KOPT-K1 (cell line): Measurements from ENCODE around the gene SERPINI1.
"Not testable (repeated sequence)": the region's sequence is repeated elsewhere in the genome, so short reads cannot be mapped to it uniquely, and the experiment has no call there.

Experiments used
- H3K27ac ChIP-seq: fragments of 200-600 bp; sonication (generic); 2 replicates; pipeline ENCODE4 v1.5.1; 2016; ENCODE audit warnings: antibody characterized with exemption, mild to moderate bottlenecking, low read depth, low read length; ENCODE audit not compliant: poor library complexity, severe bottlenecking
- H3K36me3 ChIP-seq: fragments of 200-600 bp; sonication (generic); 2 replicates; pipeline ENCODE4 v1.5.1; 2017; ENCODE audit warnings: antibody characterized with exemption, mild to moderate bottlenecking, low read length, moderate library complexity; ENCODE audit not compliant: insufficient read depth
- H3K9me3 ChIP-seq: fragments of 200-600 bp; sonication (generic); 2 replicates; pipeline ENCODE4 v1.5.1; 2017; ENCODE audit warnings: antibody characterized with exemption, low read length, mild to moderate bottlenecking; ENCODE audit not compliant: insufficient read depth, poor library complexity, severe bottlenecking

The SERPINI1 gene

GRCh38 chr3:167808910-167809309 lies 73.4 kb downstream of the SERPINI1 start:
- Histone ChIP-seq H3K27ac (no peak overlapping the region), H3K9me3 (no peaks in the 10 kb centered on the region), H3K36me3 (no peaks in the 10 kb centered on the region)

GRCh38 chr3:167810236-167810635 lies 74.7 kb downstream of the SERPINI1 start:
- no peak overlapping the region for H3K27ac ChIP-seq
- H3K36me3 ChIP-seq = no peaks in the 10 kb centered on the region
- no peaks in the 10 kb centered on the region for H3K9me3 ChIP-seq

- H3K27ac ChIP-seq = no peak overlapping the region
- H3K36me3 ChIP-seq = no peaks in the 10 kb centered on the region
- no peaks in the 10 kb centered on the region for H3K9me3 ChIP-seq
These were observed 75.5 kb downstream of the SERPINI1 start for GRCh38 chr3:167811031-167811430.

DNA sequence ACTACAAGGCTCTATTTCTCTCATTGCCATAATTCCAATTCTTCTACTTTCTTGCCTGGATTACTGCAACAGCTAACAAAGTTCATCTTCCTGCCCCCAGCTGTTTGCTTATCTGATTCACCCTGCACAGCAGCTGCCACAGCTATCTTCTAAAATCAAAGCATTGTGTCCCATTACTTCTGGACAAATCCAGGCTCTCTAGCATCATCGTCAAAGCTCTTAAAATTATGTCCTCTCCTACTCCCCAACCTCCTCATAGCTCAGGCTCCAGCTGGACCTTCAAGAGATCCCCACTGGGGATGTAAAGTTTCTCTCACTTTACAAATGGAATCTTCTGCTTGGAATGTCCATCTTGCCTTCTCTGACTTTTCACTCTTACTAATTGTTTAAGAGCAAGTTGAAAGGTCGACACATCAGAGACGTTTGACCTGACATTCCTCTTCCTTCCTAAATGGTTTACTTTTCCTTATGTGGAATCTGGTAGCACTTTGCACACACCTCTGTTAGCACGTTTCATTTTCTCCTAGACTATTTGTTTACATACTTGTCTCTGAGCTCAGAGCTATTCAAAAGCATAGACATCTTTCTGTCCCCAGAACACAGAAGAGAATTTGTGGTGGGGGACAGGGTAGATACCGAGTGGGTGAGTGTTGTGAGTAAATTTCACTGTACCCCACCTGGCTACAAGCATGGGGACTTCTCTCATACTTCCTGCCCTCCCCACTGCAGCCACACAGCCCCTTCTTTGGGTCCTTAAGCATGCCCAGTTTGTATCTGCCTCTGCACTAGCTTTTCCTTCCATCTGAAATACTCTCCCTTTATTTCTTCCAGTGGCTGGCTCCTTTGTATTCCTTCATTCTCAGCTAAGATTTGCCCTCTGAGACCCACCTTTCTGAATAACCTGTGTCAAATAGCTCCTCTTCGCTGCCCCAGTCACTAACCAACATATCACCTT lies 77.9 kb downstream of the SERPINI1 start:
- Histone ChIP-seq H3K9me3 (no peaks in the 10 kb centered on the region), H3K36me3 (no peaks in the 10 kb centered on the region), H3K27ac (no peak overlapping the region)

DNA sequence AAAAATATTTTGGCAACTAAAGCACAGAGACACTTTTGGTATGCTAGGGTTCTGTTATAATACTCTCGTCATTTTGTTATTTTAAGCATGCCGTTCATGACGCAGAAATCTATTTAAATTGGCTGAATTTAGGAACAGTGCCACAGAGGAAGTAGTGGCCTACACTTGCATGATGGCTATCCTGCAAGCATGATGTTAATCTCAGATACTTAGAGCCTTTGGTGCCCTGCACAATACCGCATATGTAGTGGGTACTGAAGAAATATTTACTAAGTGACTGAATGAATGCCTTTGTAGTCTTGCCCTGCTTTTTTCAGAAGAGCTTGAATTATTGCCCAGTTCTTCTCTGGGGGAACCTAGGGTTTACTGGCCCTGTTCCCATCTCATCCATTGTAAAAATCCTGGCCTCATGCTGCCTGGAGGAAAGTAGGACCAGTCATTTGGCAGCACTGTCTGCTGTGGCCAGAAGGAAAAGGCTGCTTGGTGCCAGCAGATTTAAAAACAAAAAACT lies 79.0 kb downstream of the SERPINI1 start:
- Histone ChIP-seq H3K9me3 (no peaks in the 10 kb centered on the region), H3K36me3 (no peaks in the 10 kb centered on the region), H3K27ac (no peak overlapping the region)

DNA sequence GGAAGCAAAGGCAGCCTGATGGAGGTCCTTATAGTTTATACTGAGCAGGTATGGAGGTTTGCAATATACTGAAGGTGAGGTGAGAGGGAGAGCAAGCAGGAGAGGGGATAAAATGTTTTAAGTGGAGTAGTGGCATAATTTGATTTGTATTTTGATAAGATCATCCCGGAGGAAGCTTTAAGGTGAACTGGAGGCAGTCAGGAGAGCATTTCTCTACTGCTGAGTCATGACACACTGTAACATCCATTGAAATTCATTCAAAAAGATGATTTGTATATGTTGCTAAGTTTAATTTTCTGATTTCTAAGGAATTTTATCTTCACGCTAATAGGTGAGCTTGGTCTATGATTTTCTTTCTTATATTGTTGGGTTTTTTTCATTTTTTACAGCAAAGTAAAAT lies 81.4 kb downstream of the SERPINI1 start:
- no peaks in the 10 kb centered on the region for H3K36me3 ChIP-seq
- H3K27ac ChIP-seq = no peak overlapping the region
- H3K9me3 ChIP-seq = no peaks in the 10 kb centered on the region

- Histone ChIP-seq H3K27ac (no peak overlapping the region), H3K9me3 (no peaks in the 10 kb centered on the region)
These were observed 84.8 kb downstream of the SERPINI1 start for GRCh38 chr3:167820102-167820865.

DNA sequence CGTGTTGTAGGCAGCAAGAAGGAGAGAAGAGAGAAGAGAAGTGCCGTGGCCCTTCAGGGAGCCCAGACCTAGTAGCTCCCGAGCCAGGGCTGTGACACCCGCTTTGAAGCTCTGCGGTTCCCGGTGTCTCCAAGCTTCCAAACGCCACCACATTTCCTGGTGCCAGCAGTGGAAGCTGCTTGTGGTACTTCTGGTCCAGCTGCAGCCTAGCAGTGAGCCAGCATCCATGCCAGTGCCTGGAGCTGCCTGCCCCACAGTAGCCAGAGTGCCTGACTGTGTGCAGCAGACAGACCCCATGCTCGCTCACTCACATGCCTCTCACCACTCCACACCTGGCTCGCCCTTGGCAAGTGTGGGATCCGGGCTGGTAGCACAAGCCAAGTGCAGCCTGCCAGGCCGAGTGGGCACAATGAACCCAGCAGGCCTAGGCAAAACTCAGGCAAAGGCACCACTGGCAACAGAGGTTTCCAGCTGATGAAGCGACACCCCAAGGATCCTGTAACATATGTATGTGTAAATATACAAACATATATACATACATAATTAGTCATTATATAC lies 85.8 kb downstream of the SERPINI1 start:
- Histone ChIP-seq H3K9me3 (no peaks in the 10 kb centered on the region), H3K27ac (no peak overlapping the region), H3K36me3 (no peaks in the 10 kb centered on the region)

More at GRCh38 chr3:167820102-167820865, 84.8 kb downstream of the SERPINI1 start:
- no peaks in the 10 kb centered on the region for H3K36me3 ChIP-seq

DNA sequence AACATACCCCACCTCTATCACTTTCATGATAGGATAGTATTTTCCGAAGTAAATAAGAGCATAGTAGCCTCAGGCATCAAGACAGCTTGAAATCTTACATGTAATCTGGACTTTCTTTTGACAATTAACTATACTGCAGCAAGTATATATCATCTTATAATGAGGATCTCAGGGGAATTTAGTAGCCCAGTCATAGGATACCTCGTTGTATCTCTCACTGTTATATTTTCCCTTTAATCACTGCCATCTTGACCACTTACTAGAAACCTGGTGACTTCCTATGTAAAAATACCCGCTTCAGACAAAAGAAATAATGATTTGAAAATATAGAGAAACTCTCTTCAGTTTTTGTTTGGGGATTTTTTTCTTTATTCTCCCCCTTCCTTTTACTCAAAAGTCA lies 88.2 kb downstream of the SERPINI1 start:
- H3K27ac ChIP-seq = no peak overlapping the region
- no peaks in the 10 kb centered on the region for H3K9me3 ChIP-seq
- H3K36me3 ChIP-seq = no peaks in the 10 kb centered on the region

DNA sequence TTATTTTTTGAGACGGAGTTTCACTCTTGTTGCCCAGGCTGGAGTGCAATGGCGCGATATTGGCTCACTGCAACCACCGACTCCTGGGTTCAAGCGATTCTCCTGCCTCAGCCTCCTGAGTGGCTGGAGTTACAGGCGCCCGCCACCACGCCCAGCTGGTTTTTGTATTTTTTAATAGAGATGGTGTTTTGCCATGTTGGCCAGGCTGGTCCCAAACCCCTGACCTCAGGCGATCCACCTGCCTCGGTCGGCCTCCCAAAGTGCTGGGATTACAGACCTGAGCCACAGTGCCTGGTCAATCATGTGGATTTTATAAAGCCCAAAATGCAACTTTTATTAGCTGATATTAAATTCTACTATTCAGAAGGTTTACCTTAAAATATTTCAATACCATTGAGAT lies 92.1 kb downstream of the SERPINI1 start:
- H3K9me3 ChIP-seq, H3K36me3 ChIP-seq, H3K27ac ChIP-seq: not testable (repeated sequence)

DNA sequence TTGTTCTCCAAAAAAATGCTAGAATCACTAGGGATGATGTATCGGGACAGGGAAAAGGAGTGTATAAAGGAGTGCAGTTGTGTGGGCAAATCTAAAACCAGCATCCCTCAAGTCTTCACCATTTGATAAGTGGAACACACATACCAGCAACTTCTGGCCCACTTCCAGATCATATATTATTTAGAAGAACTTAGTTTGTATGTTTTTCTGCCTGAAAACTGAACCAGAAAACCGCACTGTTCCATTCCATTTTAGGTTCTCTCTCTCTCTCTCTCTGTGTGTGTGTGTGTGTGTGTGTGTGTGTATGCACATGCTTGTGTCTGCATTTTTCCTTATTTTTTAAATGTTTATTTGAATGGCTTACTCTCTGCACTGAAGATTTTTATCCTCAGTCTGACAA lies 93.5 kb downstream of the SERPINI1 start:
- Histone ChIP-seq H3K27ac (no peak overlapping the region), H3K9me3 (no peaks in the 10 kb centered on the region), H3K36me3 (no peaks in the 10 kb centered on the region)

DNA sequence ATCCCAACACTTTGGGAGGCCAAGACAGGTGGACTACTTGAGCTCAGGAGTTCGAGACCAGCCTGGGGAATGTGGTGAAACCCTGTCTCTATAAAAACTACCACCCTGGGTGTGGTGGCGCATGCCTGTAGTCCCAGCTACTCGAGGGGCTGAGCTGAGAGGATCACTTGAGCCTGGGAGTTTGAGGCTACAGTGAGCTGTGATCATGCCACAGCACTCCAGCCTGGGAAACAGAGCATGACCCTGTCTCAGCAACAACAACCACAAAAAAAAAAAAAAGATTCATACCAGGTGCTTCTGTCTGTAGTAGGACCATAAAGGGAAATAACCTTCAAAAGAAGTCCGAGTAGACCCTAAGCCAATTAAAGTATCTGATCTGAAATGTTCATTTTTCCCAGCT lies 94.5 kb downstream of the SERPINI1 start:
- H3K36me3 ChIP-seq = no peaks in the 10 kb centered on the region
- H3K9me3 ChIP-seq = no peaks in the 10 kb centered on the region
- H3K27ac ChIP-seq = no peak overlapping the region

DNA sequence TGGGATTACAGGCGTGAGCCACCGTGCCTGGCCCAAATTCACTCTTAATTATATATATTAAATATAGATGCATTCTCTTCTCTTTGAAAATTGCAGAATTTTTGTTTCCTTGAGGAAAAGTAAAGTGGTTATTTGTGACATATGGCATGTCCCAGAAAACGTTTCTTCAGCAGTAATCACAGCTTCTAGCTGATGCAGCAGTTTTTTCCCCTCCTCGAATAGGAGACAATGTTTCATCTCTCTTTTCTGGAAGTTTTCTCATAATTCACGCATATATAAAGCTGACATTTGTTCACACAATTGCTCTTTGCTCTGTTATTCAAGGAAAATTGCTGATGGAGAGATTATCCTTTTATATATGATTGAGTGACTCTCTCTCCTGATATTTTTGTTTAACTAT lies 99.8 kb downstream of the SERPINI1 start:
- Histone ChIP-seq H3K9me3 (no peaks in the 10 kb centered on the region), H3K27ac (no peak overlapping the region), H3K36me3 (no peaks in the 10 kb centered on the region)

DNA sequence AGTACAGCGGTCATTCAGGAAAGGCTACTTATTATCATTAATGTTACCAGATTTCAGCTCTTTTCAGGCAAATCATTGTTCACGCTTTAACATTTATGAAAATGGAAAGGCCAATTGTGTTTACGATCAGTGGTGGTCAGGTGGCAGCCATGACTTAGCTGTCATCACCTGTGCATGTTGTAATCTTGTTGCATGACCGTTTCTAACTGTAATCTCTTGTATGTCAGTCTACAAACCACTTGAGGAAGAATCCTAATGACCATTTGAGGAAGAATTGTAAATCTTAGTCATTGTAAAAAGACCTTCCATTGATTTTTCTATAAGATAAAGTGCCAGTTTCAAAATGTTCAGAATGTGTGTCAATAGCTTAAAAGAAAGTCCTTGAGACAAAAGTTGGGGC lies 100.4 kb downstream of the SERPINI1 start:
- Histone ChIP-seq H3K27ac (no peak overlapping the region), H3K36me3 (no peaks in the 10 kb centered on the region), H3K9me3 (no peaks in the 10 kb centered on the region)

GRCh38 chr3:167837466-167837865 lies 101.9 kb downstream of the SERPINI1 start:
- Histone ChIP-seq H3K27ac (no peak overlapping the region), H3K36me3 (no peaks in the 10 kb centered on the region), H3K9me3 (no peaks in the 10 kb centered on the region)
